Limb (tissue), 2 donors: ENCODE results near the gene IPCEF1.
"Not testable (repeated sequence)": the region's sequence is repeated elsewhere in the genome, so short reads cannot be mapped to it uniquely, and the experiment has no call there.

Source experiments
- DNase-seq, 2 donors: peaks; one replicate each; pipeline ENCODE4 v3.0.0-alpha.2; 2016; ENCODE audit errors: extremely low spot score in 2 of 2

IPCEF1 gene

GRCh38 chr6:154249499-154250298 is 106.9 kb downstream of the IPCEF1 start:
- DNase-seq: no peak

- no peak for DNase-seq
Observed at GRCh38 chr6:154247119-154247861, 109.3 kb downstream of the IPCEF1 start.

- DNase-seq: no peak
Observed at GRCh38 chr6:154246723-154247118, 109.9 kb downstream of the IPCEF1 start.

- DNase-seq: no peak
Observed at GRCh38 chr6:154245506-154245905, 111.1 kb downstream of the IPCEF1 start.

GRCh38 chr6:154243793-154244750 is 112.5 kb downstream of the IPCEF1 start:
- no peak for DNase-seq

GRCh38 chr6:154242617-154243357 is 113.8 kb downstream of the IPCEF1 start:
- DNase-seq: no peak

GRCh38 chr6:154241581-154241980 is 115.0 kb downstream of the IPCEF1 start:
- DNase-seq: no peak

GRCh38 chr6:154241061-154241460 is 115.5 kb downstream of the IPCEF1 start:
- DNase-seq: not testable (repeated sequence)

- no peak for DNase-seq
Observed at GRCh38 chr6:154239392-154239791, 117.2 kb downstream of the IPCEF1 start.

GRCh38 chr6:154238831-154239230 is 117.8 kb downstream of the IPCEF1 start:
- DNase-seq: no peak

GRCh38 chr6:154236646-154237301 is 119.8 kb downstream of the IPCEF1 start:
- DNase-seq: no peak

GRCh38 chr6:154234019-154234772 is 122.4 kb downstream of the IPCEF1 start:
- no peak for DNase-seq

- DNase-seq: no peak
Observed at GRCh38 chr6:154233383-154233782, 123.2 kb downstream of the IPCEF1 start.

GRCh38 chr6:154232013-154232910 is 124.3 kb downstream of the IPCEF1 start:
- no peak for DNase-seq

- DNase-seq: no peak
Observed at GRCh38 chr6:154230910-154231595, 125.5 kb downstream of the IPCEF1 start.

GRCh38 chr6:154230393-154230792 is 126.2 kb downstream of the IPCEF1 start:
- DNase-seq: no peak

GRCh38 chr6:154229786-154230185 is 126.8 kb downstream of the IPCEF1 start:
- no peak for DNase-seq

- no peak for DNase-seq
Observed at GRCh38 chr6:154228521-154228905, 128.1 kb downstream of the IPCEF1 start.
